GM03348 (cell line): Measurements from ENCODE around the gene STOML1.

Experiments
- DNase-seq: peaks from one replicate; pipeline ENCODE4 v3.0.0; 2012; ENCODE audit warnings: low spot score

STOML1 gene

GRCh38 chr15:74019734-74020133, 27.6 kb upstream of the STOML1 start:
- no peak for DNase-seq

GRCh38 chr15:74013374-74013894, 21.3 kb upstream of the STOML1 start:
- DNase-seq: no peak

GRCh38 chr15:74011610-74012009, 19.5 kb upstream of the STOML1 start:
- DNase-seq: peak; percentile 59

- DNase-seq: peak; percentile 50
Measured at GRCh38 chr15:74010929-74011540, 18.9 kb upstream of the STOML1 start.

GRCh38 chr15:74008901-74009300, 16.8 kb upstream of the STOML1 start:
- DNase-seq: no peak

- no peak for DNase-seq
Measured at GRCh38 chr15:74007820-74008371, 15.8 kb upstream of the STOML1 start.

GRCh38 chr15:74006774-74007639, 14.9 kb upstream of the STOML1 start:
- no peak for DNase-seq

- no peak for DNase-seq
Measured at GRCh38 chr15:73997986-73998385, 5.9 kb upstream of the STOML1 start.

GRCh38 chr15:73996939-73997338, 4.8 kb upstream of the STOML1 start:
- peak; percentile 74 for DNase-seq

- no peak for DNase-seq
Measured at GRCh38 chr15:73996267-73996666, 4.2 kb upstream of the STOML1 start.

- peak; percentile 25 for DNase-seq
Measured at GRCh38 chr15:73994912-73995622, 3.0 kb upstream of the STOML1 start.

- DNase-seq: peak; percentile 97
Measured at GRCh38 chr15:73994413-73994883, 2.4 kb upstream of the STOML1 start, which contains the start of gene PML. Gene PML (plus strand): TSS chr15:73994716. CDS start chr15:73994813, 97 bp downstream.

- DNase-seq: no peak
Measured at GRCh38 chr15:73993211-73993994, 1.3 kb upstream of the STOML1 start.

- DNase-seq: no peak
Measured at GRCh38 chr15:73992594-73992898, 451 bp upstream of the STOML1 start.

GRCh38 chr15:73991260-73991659, 835 bp downstream of the STOML1 start:
- DNase-seq: peak; percentile 84

GRCh38 chr15:73990250-73991005, 1.7 kb downstream of the STOML1 start:
- DNase-seq: no peak

GRCh38 chr15:73989001-73989798, 2.9 kb downstream of the STOML1 start:
- peak; percentile 81 for DNase-seq

GRCh38 chr15:73988445-73988969, 3.6 kb downstream of the STOML1 start:
- no peak for DNase-seq

- no peak for DNase-seq
Measured at GRCh38 chr15:73987681-73988444, 4.2 kb downstream of the STOML1 start.
